Tibial artery (tissue), 4 donors: ENCODE measurements around the gene WNT1.
A peak's percentile ranks its signal among the peaks of the same experiment; 100 is the strongest.

Experiments
- DNase-seq, 2 donors: peaks; one replicate each; pipeline ENCODE4 v3.0.0-alpha.2; 2019
- H3K27ac ChIP-seq, 2 donors: fragments of 200-600 bp; sonication (generic) in 1 of 2; 1 replicate in 1 of 2; 2 replicates in 1 of 2; pipeline ENCODE4 v1.5.1; 2018 to 2019; ENCODE audit warnings: mild to moderate bottlenecking in 1 of 2
- H3K27me3 ChIP-seq, 2 donors: fragments of 200-600 bp; sonication (generic) in 1 of 2; one replicate each; pipeline versions ENCODE4 v1.5.1 to v1.6.0; 2016 to 2019
- H3K36me3 ChIP-seq, 3 donors: fragments of 200-600 bp; sonication (generic) in 2 of 3; one replicate each; pipeline ENCODE4 v1.5.1; 2016 to 2019; ENCODE audit warnings: mild to moderate bottlenecking in 2 of 3
- H3K4me1 ChIP-seq, 4 donors: fragments of 200-600 bp; sonication (generic) in 2 of 4; 1 replicate in 3 of 4; 2 replicates in 1 of 4; pipeline ENCODE4 v1.5.1; 2016 to 2019
- H3K4me3 ChIP-seq, 2 donors: fragments of 200-600 bp; sonication (generic) in 1 of 2; 1 replicate in 1 of 2; 2 replicates in 1 of 2; pipeline ENCODE4 v1.5.1; 2018 to 2019; ENCODE audit warnings: mild to moderate bottlenecking in 2 of 2
- H3K9me3 ChIP-seq, 3 donors: fragments of 200-600 bp; sonication (generic) in 1 of 3; one replicate each; pipeline ENCODE4 v1.5.1; 2016 to 2019
- CTCF ChIP-seq, 2 experiments: fragments of 200-600 bp in 1 of 2; fragments of 450-650 bp in 1 of 2; IDR thresholded peaks; one replicate each; pipeline ENCODE4 v1.5.1; 2017 to 2019; ENCODE audit warnings: antibody characterized with exemption in 2 of 2, mild to moderate bottlenecking in 1 of 2, moderate library complexity in 1 of 2
- intact Hi-C: fragments of 100-400 bp; cut with DNase I; formaldehyde crosslinking; loops from one replicate; pipeline ENCODE4 v1.15.0; 2023; ENCODE audit warnings: low total_unique reads

Gene WNT1

DNA sequence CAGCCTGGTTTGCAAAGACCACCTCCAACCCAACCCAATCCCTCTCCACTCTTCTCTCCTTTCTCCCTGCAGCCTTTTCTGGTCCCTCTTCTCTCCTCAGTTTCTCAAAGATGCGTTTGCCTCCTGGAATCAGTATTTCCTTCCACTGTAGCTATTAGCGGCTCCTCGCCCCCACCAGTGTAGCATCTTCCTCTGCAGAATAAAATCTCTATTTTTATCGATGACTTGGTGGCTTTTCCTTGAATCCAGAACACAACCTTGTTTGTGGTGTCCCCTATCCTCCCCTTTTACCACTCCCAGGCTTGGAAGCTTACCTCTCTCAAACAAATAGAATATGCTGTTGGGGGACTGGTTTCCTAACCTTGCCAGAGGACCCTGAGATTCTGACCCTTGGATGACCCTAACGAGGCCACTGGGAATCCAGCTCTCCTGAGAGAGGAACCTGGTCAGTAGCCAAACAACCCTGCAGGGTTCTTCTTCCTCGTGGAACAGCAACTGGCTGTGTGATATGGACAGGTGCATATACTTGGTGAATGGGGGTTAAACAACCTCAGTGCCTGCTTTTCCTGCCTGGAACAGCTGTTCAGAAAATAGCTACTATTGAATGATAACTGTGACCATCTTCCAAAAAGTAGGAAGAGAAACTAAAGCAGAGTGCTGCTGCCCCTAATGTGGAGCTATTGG, 4.4 kb downstream of the WNT1 start:
- Histone ChIP-seq H3K4me1 (peaks cover 11 to 55% (median 50%) of the 10 kb centered on the region in 4 donors), H3K36me3 (no peaks in the 10 kb centered on the region), H3K4me3 (no peak overlapping the region), H3K27me3 (peaks cover 9 to 60% of the 10 kb centered on the region in 2 donors), H3K9me3 (no peaks in the 10 kb centered on the region), H3K27ac (no peak overlapping the region)
- no peak for DNase-seq
- TF ChIP-seq CTCF (IDR thresholded peaks at IDR 0.05) = no peak
- intact Hi-C loops = loop anchor here (10.0 kb wide), 1 partner anchor 118 kb away; the partner anchor contains the start of gene RND1

- no peak for DNase-seq
- peaks cover 0 to 25% (median 22%) of the 10 kb centered on the region in 4 donors for H3K4me1 ChIP-seq
- peaks cover 0 to 48% of the 10 kb centered on the region in 2 donors for H3K27me3 ChIP-seq
- no peak overlapping the region for H3K27ac ChIP-seq
- no peaks in the 10 kb centered on the region for H3K36me3 ChIP-seq
- intact Hi-C loops = loop anchor here (10.0 kb wide), 1 partner anchor 121 kb away; the partner anchor contains the start of gene RND1
- H3K9me3 ChIP-seq = no peaks in the 10 kb centered on the region
- no peak for TF ChIP-seq CTCF (IDR thresholded peaks at IDR 0.05)
- H3K4me3 ChIP-seq = peak overlapping the region in 1 of 2 donors; percentile 16
Observed at GRCh38 chr12:48985475-48985897, 7.4 kb downstream of the WNT1 start.

DNA sequence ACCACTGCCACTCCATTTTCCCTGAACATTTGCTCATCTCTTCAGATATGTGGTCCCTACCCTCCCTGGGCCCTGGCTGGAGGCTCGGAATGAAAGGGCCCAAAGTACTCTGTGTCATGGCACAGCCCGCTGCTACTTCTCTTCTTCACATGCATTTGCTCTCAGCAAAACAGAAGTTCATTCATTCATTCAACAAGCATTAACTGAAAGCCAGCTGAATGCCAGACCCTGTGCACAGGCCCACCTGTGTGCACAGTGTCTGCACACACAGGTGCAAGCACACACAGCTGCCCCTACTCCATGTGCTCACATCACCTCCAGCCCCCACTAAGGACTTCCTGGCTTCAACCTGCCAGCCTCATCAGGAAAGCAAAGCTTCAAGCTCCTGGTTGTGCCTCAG, 7.8 kb downstream of the WNT1 start:
- intact Hi-C loops = loop anchor here (10.0 kb wide), 1 partner anchor 121 kb away; the partner anchor contains the start of gene RND1
- TF ChIP-seq CTCF (IDR thresholded peaks at IDR 0.05) = no peak
- DNase-seq = no peak

GRCh38 chr12:48986720-48987291, 8.7 kb downstream of the WNT1 start:
- H3K27me3 ChIP-seq = peaks cover 0 to 47% of the 10 kb centered on the region in 2 donors
- no peak for TF ChIP-seq CTCF (IDR thresholded peaks at IDR 0.05)
- DNase-seq = no peak

More for the DNA sequence above, 7.8 kb downstream of the WNT1 start:
- Histone ChIP-seq H3K27me3 (peaks cover 0 to 48% of the 10 kb centered on the region in 2 donors), H3K36me3 (no peaks in the 10 kb centered on the region), H3K27ac (no peak overlapping the region), H3K4me1 (peaks cover 0 to 21% (median 18%) of the 10 kb centered on the region in 4 donors), H3K4me3 (no peak overlapping the region), H3K9me3 (no peaks in the 10 kb centered on the region)

DNA sequence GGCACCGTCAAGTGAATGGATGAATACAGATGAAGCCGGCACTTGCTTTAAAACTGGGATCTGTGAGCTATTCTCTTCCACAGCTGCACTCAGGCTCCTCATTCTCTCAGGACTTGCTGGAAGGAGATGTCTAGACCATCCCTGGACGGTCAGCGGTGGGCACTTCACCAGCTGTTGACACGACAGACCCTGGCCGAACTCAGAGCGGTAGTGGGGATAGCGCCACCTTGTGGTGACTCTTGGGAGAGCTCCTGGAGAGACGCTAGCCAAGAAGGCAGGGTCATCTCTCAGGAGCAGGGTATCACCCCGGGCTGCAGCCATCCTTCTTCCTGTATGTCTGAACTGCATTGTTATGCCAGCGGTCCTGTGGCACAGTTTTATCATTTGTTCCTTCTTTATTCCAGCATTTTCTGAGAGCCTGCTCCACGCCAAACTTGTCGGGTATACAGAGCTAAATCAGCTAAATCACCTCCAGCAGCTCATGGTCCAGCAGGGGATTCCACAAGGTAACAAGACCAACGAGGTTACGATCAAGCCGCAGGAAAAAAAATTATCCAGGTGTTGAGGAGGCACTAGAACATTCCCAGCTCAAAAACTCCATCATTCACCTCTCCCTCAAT, 10.0 kb downstream of the WNT1 start:
- Histone ChIP-seq H3K9me3 (no peaks in the 10 kb centered on the region), H3K4me1 (peaks cover 0 to 14% (median 11%) of the 10 kb centered on the region in 4 donors), H3K27me3 (peaks cover 0 to 48% of the 10 kb centered on the region in 2 donors), H3K4me3 (no peak overlapping the region), H3K27ac (no peak overlapping the region), H3K36me3 (no peaks in the 10 kb centered on the region)
- intact Hi-C loops = loop anchor here (10.0 kb wide), 1 partner anchor 123 kb away; the partner anchor contains the start of gene RND1
- no peak for DNase-seq
- peak; percentile 66 to 74 for TF ChIP-seq CTCF (IDR thresholded peaks at IDR 0.05)

More at GRCh38 chr12:48986720-48987291, 8.7 kb downstream of the WNT1 start:
- no peak overlapping the region for H3K4me3 ChIP-seq
- peaks cover 0 to 14% (median 11%) of the 10 kb centered on the region in 4 donors for H3K4me1 ChIP-seq
- no peaks in the 10 kb centered on the region for H3K9me3 ChIP-seq
- H3K36me3 ChIP-seq = no peaks in the 10 kb centered on the region
- no peak overlapping the region for H3K27ac ChIP-seq
- intact Hi-C loops = loop anchor here (10.0 kb wide), 1 partner anchor 122 kb away; the partner anchor contains the start of gene RND1
